HepG2 (cell line): ENCODE data around the gene HSD17B8. TPM values are rescaled to one million over a fixed set of nuclear protein-coding genes. Genes with fewer than 3 reads are reported as not detected.

ENCODE experiments used
- CCDC6 ChIP-seq: sonication (generic); formaldehyde crosslinking; IDR thresholded peaks from 2 replicates; pipeline ENCODE4 v1.8.1; 2022; ENCODE audit warnings: mild to moderate bottlenecking, missing genetic modification reagents, moderate library complexity
- ERF ChIP-seq: IDR thresholded peaks from 2 replicates; pipeline ENCODE4 v1.6.1; 2018; ENCODE audit warnings: missing biosample characterization, missing genetic modification reagents
- FIP1L1 ChIP-seq: fragments of 200-400 bp; formaldehyde crosslinking; IDR thresholded peaks from 2 replicates; pipeline ENCODE4 v1.6.1; 2018; ENCODE audit warnings: low read depth, mild to moderate bottlenecking, low read length, moderate library complexity, borderline replicate concordance; ENCODE audit not compliant: insufficient read depth
- HIVEP1 ChIP-seq: sonication (generic); formaldehyde crosslinking; IDR thresholded peaks from 2 replicates; pipeline ENCODE4 v1.4.0; 2020; ENCODE audit warnings: mild to moderate bottlenecking, missing genetic modification reagents
- MBD4 ChIP-seq: IDR thresholded peaks from 2 replicates; pipeline ENCODE4 v1.6.1; 2012; ENCODE audit warnings: low read length, inconsistent platforms, borderline replicate concordance
- MIXL1 ChIP-seq: IDR thresholded peaks from 2 replicates; pipeline ENCODE4 v1.6.1; 2016
- NFYC ChIP-seq: IDR thresholded peaks from 2 replicates; pipeline ENCODE4 v1.6.1; 2016; ENCODE audit warnings: missing genetic modification reagents, missing compliant biosample characterization
- SAP130 ChIP-seq: IDR thresholded peaks from 2 replicates; pipeline ENCODE4 v1.6.1; 2016; ENCODE audit warnings: low read depth
- SRSF9 ChIP-seq: fragments of 200-400 bp; formaldehyde crosslinking; IDR thresholded peaks from 2 replicates; pipeline ENCODE4 v1.6.1; 2018; ENCODE audit warnings: borderline replicate concordance, mild to moderate bottlenecking, low read depth, low read length; ENCODE audit not compliant: insufficient read depth, poor library complexity, severe bottlenecking
- STAG1 ChIP-seq: sonication (generic); formaldehyde crosslinking; IDR thresholded peaks from 2 replicates; pipeline ENCODE4 v1.4.0; 2020; ENCODE audit warnings: missing genetic modification reagents
- U2AF1 ChIP-seq: fragments of 200-400 bp; formaldehyde crosslinking; optimal IDR thresholded peaks from 2 replicates; pipeline ENCODE3; 2017; ENCODE audit warnings: mild to moderate bottlenecking, low read depth, low read length
- U2AF2 ChIP-seq: fragments of 200-400 bp; formaldehyde crosslinking; IDR thresholded peaks from 2 replicates; pipeline ENCODE4 v1.6.1; 2017; ENCODE audit warnings: low read depth, mild to moderate bottlenecking, low read length
- YEATS4 ChIP-seq: sonication (generic); formaldehyde crosslinking; IDR thresholded peaks from 2 replicates; pipeline ENCODE4 v1.4.0; 2020; ENCODE audit warnings: missing genetic modification reagents, borderline replicate concordance
- ZFP82 ChIP-seq: sonication (generic); formaldehyde crosslinking; IDR thresholded peaks from 2 replicates; pipeline ENCODE4 v1.5.1; 2020; ENCODE audit warnings: mild to moderate bottlenecking, missing genetic modification reagents, borderline replicate concordance
- ZNF207 ChIP-seq: fragments of 450-650 bp; IDR thresholded peaks from 2 replicates; pipeline ENCODE4 v1.6.1; 2016; ENCODE audit warnings: antibody characterized with exemption, borderline replicate concordance
- ZNF251 ChIP-seq: sonication (generic); formaldehyde crosslinking; IDR thresholded peaks from 2 replicates; pipeline ENCODE4 v1.9.0; 2021; ENCODE audit warnings: mild to moderate bottlenecking, missing genetic modification reagents
- ZNF326 ChIP-seq: sonication (generic); formaldehyde crosslinking; IDR thresholded peaks from 2 replicates; pipeline ENCODE4 v1.4.0; 2020; ENCODE audit warnings: missing genetic modification reagents, borderline replicate concordance
- ZNF367 ChIP-seq: sonication (generic); formaldehyde crosslinking; IDR thresholded peaks from 2 replicates; pipeline ENCODE4 v1.4.0; 2020; ENCODE audit warnings: missing genetic modification reagents, borderline replicate concordance
- ZNF598 ChIP-seq: sonication (generic); formaldehyde crosslinking; IDR thresholded peaks from 2 replicates; pipeline ENCODE4 v1.5.1; 2020; ENCODE audit warnings: mild to moderate bottlenecking, missing genetic modification reagents, borderline replicate concordance
- ZNF773 ChIP-seq: sonication (generic); formaldehyde crosslinking; IDR thresholded peaks from 2 replicates; pipeline ENCODE4 v1.4.0; 2020; ENCODE audit warnings: missing genetic modification reagents, borderline replicate concordance
- ZNF777 ChIP-seq: sonication (generic); formaldehyde crosslinking; IDR thresholded peaks from 2 replicates; pipeline ENCODE4 v1.4.0; 2020; ENCODE audit warnings: missing genetic modification reagents
- polyA plus RNA-seq, 8 experiments: library from polyadenylated mRNA; depleted of rRNA in 3 of 8; stranded (reverse) in 7 of 8; unstranded in 1 of 8; fragments of >200 nt; fragmentation: Illumina TruSeq in 4 of 8; extraction: Trizol in 4 of 8; gene quantifications; 2 replicates each; pipeline versions ENCODE4 v1.2.1 to v1.2.3, GENCODE V29; 2011 to 2016; ENCODE audit warnings: low read depth in 4 of 8, missing spikeins in 1 of 8, mixed read lengths in 1 of 8; ENCODE audit not compliant: insufficient read depth in 1 of 8
- total RNA-seq, 5 experiments: library from RNA; depleted of rRNA; stranded (reverse); fragments of >200 nt; fragmentation: Illumina TruSeq; extraction: Trizol; gene quantifications; 2 replicates each; pipeline ENCODE4 v1.2.3, GENCODE V29; 2016; ENCODE audit warnings: low read depth in 1 of 5
- TF ChIP-seq, protein P1 (sequence below): sonication (generic); formaldehyde crosslinking; IDR thresholded peaks from 2 replicates; pipeline ENCODE4 v1.5.0; 2020; ENCODE audit warnings: mild to moderate bottlenecking, missing genetic modification reagents
- TF ChIP-seq, protein P2 (sequence below): sonication (generic); formaldehyde crosslinking; IDR thresholded peaks from 2 replicates; pipeline ENCODE4 v1.8.0; 2022; ENCODE audit warnings: missing genetic modification reagents, low read depth, mild to moderate bottlenecking, borderline replicate concordance
- TF ChIP-seq, protein P3 (sequence below): sonication (generic); formaldehyde crosslinking; IDR thresholded peaks from 2 replicates; pipeline ENCODE4 v1.4.0; 2020; ENCODE audit warnings: missing genetic modification reagents
- TF ChIP-seq, protein P4 (sequence below): sonication (generic); formaldehyde crosslinking; IDR thresholded peaks from 2 replicates; pipeline ENCODE4 v1.5.0; 2020; ENCODE audit warnings: missing genetic modification reagents
- TF ChIP-seq, protein P5 (sequence below): sonication (generic); formaldehyde crosslinking; IDR thresholded peaks from 2 replicates; pipeline ENCODE4 v1.5.0; 2020; ENCODE audit warnings: missing genetic modification reagents

Gene HSD17B8
- total and polyA plus RNA-seq, 2 of the 13 experiments (the other 11 are each of a cell fraction or from before 2014, with no cell fraction given): 12.6 to 20.1 TPM

DNA sequence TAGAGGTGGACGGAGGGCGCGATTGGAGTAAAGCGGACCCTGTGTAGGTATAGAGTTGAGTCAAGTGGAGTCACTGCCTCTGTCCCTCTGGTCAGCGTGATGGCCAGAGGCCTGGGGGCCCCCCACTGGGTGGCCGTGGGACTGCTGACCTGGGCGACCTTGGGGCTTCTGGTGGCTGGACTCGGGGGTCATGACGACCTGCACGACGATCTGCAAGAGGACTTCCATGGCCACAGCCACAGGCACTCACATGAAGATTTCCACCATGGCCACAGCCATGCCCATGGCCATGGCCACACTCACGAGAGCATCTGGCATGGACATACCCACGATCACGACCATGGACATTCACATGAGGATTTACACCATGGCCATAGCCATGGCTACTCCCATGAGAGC, 3.3 kb upstream of the HSD17B8 start (continued):
- TF ChIP-seq FIP1L1 (no peak), ZNF367 (CRISPR knock-in tag) (no peak), ZNF777 (no peak), SAP130 (no peak), ZNF251 (CRISPR knock-in tag) (no peak), STAG1 (CRISPR knock-in tag) (0 out of 2 replicates have a peak, but pooled peaks have one; percentile 9), CCDC6 (CRISPR knock-in tag) (no peak), ERF (CRISPR knock-in tag) (no peak), U2AF1 (no peak), ZNF207 (no peak), NFYC (no peak), ZFP82 (CRISPR knock-in tag) (no peak), MBD4 (no peak), SRSF9 (no peak), ZNF598 (no peak), ZNF326 (CRISPR knock-in tag) (no peak), MIXL1 (no peak), ZNF773 (CRISPR knock-in tag) (no peak), YEATS4 (no peak), HIVEP1 (no peak), U2AF2 (no peak)
- TF ChIP-seq, protein P1, sequence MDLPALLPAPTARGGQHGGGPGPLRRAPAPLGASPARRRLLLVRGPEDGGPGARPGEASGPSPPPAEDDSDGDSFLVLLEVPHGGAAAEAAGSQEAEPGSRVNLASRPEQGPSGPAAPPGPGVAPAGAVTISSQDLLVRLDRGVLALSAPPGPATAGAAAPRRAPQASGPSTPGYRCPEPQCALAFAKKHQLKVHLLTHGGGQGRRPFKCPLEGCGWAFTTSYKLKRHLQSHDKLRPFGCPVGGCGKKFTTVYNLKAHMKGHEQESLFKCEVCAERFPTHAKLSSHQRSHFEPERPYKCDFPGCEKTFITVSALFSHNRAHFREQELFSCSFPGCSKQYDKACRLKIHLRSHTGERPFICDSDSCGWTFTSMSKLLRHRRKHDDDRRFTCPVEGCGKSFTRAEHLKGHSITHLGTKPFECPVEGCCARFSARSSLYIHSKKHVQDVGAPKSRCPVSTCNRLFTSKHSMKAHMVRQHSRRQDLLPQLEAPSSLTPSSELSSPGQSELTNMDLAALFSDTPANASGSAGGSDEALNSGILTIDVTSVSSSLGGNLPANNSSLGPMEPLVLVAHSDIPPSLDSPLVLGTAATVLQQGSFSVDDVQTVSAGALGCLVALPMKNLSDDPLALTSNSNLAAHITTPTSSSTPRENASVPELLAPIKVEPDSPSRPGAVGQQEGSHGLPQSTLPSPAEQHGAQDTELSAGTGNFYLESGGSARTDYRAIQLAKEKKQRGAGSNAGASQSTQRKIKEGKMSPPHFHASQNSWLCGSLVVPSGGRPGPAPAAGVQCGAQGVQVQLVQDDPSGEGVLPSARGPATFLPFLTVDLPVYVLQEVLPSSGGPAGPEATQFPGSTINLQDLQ (CRISPR knock-in tag): no peak
- TF ChIP-seq, protein P2, sequence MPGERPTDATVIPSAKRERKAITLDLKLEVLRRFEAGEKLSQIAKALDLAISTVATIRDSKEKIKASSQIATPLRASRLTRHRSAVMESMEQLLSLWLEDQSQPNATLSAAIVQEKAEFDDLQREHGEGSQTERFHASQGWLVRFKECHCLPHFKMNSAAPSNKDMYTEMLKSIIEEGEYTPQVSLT (CRISPR knock-in tag): no peak
- TF ChIP-seq, protein P3, sequence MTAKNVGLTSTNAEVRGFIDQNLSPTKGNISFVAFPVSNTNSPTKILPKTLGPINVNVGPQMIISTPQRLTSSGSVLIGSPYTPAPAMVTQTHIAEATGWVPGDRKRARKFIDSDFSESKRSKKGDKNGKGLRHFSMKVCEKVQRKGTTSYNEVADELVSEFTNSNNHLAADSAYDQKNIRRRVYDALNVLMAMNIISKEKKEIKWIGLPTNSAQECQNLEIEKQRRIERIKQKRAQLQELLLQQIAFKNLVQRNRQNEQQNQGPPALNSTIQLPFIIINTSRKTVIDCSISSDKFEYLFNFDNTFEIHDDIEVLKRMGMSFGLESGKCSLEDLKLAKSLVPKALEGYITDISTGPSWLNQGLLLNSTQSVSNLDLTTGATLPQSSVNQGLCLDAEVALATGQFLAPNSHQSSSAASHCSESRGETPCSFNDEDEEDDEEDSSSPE (CRISPR knock-in tag): no peak
- TF ChIP-seq, protein P4, sequence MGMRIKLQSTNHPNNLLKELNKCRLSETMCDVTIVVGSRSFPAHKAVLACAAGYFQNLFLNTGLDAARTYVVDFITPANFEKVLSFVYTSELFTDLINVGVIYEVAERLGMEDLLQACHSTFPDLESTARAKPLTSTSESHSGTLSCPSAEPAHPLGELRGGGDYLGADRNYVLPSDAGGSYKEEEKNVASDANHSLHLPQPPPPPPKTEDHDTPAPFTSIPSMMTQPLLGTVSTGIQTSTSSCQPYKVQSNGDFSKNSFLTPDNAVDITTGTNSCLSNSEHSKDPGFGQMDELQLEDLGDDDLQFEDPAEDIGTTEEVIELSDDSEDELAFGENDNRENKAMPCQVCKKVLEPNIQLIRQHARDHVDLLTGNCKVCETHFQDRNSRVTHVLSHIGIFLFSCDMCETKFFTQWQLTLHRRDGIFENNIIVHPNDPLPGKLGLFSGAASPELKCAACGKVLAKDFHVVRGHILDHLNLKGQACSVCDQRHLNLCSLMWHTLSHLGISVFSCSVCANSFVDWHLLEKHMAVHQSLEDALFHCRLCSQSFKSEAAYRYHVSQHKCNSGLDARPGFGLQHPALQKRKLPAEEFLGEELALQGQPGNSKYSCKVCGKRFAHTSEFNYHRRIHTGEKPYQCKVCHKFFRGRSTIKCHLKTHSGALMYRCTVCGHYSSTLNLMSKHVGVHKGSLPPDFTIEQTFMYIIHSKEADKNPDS (CRISPR knock-in tag): no peak
- TF ChIP-seq, protein P5, sequence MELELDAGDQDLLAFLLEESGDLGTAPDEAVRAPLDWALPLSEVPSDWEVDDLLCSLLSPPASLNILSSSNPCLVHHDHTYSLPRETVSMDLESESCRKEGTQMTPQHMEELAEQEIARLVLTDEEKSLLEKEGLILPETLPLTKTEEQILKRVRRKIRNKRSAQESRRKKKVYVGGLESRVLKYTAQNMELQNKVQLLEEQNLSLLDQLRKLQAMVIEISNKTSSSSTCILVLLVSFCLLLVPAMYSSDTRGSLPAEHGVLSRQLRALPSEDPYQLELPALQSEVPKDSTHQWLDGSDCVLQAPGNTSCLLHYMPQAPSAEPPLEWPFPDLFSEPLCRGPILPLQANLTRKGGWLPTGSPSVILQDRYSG: no peak
